ENCODE results near the gene HES7. TPM values are rescaled to one million over a fixed set of nuclear protein-coding genes. Genes with fewer than 3 reads are reported as not detected.

The HES7 gene
- total RNA-seq, 1 experiment from 2014 or later = 0.61 TPM

DNA sequence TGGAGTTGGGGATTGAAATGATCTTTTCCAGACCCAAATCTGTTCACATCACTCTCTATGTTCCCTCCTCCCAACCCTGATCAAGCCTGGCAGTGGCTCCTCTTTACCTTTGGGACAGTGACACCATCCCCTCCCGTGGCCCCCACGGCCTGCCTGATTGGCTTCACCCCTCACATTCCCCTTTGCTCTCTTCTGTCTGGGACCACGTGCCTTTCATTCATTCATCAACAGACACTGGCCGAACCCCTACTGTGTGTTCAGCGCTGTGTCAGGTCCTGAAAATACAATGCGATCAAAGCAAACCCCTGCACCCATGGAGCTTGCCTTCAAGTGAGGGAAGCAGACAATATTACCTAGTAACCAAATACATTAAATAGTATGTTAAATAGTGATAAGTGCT lies 34.2 kb downstream of the HES7 start:
- peaks cover 2 to 11% of the 10 kb centered on the region in 2 experiments; a peak in 2 of 4 replicates for H3K4me1 ChIP-seq (ENCODE audit: control insufficient read depth in 1 of 2, insufficient read depth in 2 of 2, low read length in 2 of 2)
- H3K27ac ChIP-seq (ENCODE audit: low read depth, low read length) = no peak overlapping the region
- no peaks in the 10 kb centered on the region for H4K20me1 ChIP-seq (ENCODE audit: insufficient read depth)
- intact Hi-C loops (cut with micrococcal nuclease) = no loop called here
- no peak overlapping the region for H3K9ac ChIP-seq (ENCODE audit: low read length)
- no peaks in the 10 kb centered on the region for H3K79me2 ChIP-seq (ENCODE audit: insufficient read depth, low read length)
- H3K9me3 ChIP-seq (ENCODE audit: control insufficient read depth in 1 of 2, insufficient read depth in 1 of 2, low read depth in 1 of 2, low read length in 2 of 2) = no peaks in the 10 kb centered on the region
- no peaks in the 10 kb centered on the region for H3K9me2 ChIP-seq (ENCODE audit: insufficient read depth)
- H3K4me3 ChIP-seq (replicated peaks in 1 of 2; ENCODE audit: low read depth in 1 of 2, low read length in 2 of 2) = no peak overlapping the region
- no peak overlapping the region for H3K4me2 ChIP-seq (ENCODE audit: low read length)
- ChIA-PET CTCF (no interaction called here), RAD21 (ENCODE audit: low non-redundant PET in 1 of 2, low total read pairs in 2 of 2, uncharacterized antibody in 2 of 2, unreplicated experiment in 2 of 2) (no interaction called here), POLR2A (no interaction called here)
- no peaks in the 10 kb centered on the region for H3K27me3 ChIP-seq (ENCODE audit: insufficient read depth, low read length)
- H3K36me3 ChIP-seq (ENCODE audit: control insufficient read depth in 1 of 2, insufficient read depth in 2 of 2, low read length in 2 of 2) = no peaks in the 10 kb centered on the region
- BruUV-seq (replicated peaks) = no TSS peak
- H2AFZ ChIP-seq (ENCODE audit: low read depth, low read length, poor library complexity, severe bottlenecking) = no peak overlapping the region
- TF ChIP-seq ELF1 (IDR thresholded peaks at IDR 0.05; ENCODE audit: borderline replicate concordance, low read depth) (no peak), YY1 (IDR thresholded peaks at IDR 0.05; ENCODE audit: extremely low read depth, insufficient replicate concordance, low read depth, low read length) (no peak), EZH2phosphoT487 (IDR thresholded peaks at IDR 0.05; ENCODE audit: borderline replicate concordance) (no peak), POLR2AphosphoS5 (IDR thresholded peaks at IDR 0.05; ENCODE audit: low read depth, low read length) (no peak), ZFX (IDR thresholded peaks at IDR 0.05) (no peak), FOSL1 (IDR thresholded peaks at IDR 0.05; ENCODE audit: low read depth) (no peak), SIN3A (IDR thresholded peaks at IDR 0.05; ENCODE audit: low read depth) (no peak), SRF (IDR thresholded peaks at IDR 0.05; ENCODE audit: low read depth) (no peak), SP1 (IDR thresholded peaks at IDR 0.05; ENCODE audit: low read depth) (no peak), EZH2 (IDR thresholded peaks at IDR 0.05) (no peak), TCF7L2 (IDR thresholded peaks at IDR 0.05; ENCODE audit: borderline replicate concordance, extremely low read depth, insufficient read depth, insufficient read length) (no peak), ZNF274 (IDR thresholded peaks at IDR 0.05; ENCODE audit: low read depth, low read length) (no peak)
- TF ChIP-seq, protein P1, sequence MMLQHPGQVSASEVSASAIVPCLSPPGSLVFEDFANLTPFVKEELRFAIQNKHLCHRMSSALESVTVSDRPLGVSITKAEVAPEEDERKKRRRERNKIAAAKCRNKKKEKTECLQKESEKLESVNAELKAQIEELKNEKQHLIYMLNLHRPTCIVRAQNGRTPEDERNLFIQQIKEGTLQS (IDR thresholded peaks at IDR 0.05) = no peak
- TF ChIP-seq, protein P2, sequence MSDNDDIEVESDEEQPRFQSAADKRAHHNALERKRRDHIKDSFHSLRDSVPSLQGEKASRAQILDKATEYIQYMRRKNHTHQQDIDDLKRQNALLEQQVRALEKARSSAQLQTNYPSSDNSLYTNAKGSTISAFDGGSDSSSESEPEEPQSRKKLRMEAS (IDR thresholded peaks at IDR 0.05) = no peak
- DNase-seq (ENCODE audit: low read depth, low spot score) (no peak), ATAC-seq (no peak)
